HepG2 (cell line): ENCODE measurements around the gene AGFG1.

Experiments used
- CTCF ChIP-seq: sonication (generic); formaldehyde crosslinking; IDR thresholded peaks from 2 replicates; pipeline ENCODE4 v1.5.0; 2020; ENCODE audit warnings: mild to moderate bottlenecking, missing genetic modification reagents, moderate library complexity
- ZNF747 ChIP-seq: sonication (generic); formaldehyde crosslinking; IDR thresholded peaks from 2 replicates; pipeline ENCODE4 v1.8.1; 2023; ENCODE audit warnings: missing genetic modification reagents, mild to moderate bottlenecking, borderline replicate concordance

GRCh38 chr2:227579791-227580190, 107.8 kb downstream of the AGFG1 start:
- TF ChIP-seq CTCF (CRISPR knock-in tag), result no peak
- TF ChIP-seq ZNF747 (CRISPR knock-in tag), result no peak
